CD8-positive, alpha-beta memory T cell (primary cell): ENCODE results near the gene A4GALT. TPM values are rescaled to one million over a fixed set of nuclear protein-coding genes. Genes with fewer than 3 reads are reported as not detected.

Source experiments
- CTCF ChIA-PET: fragments of 350-600 bp; sonication (Branson Sonifier 250); formaldehyde crosslinking; loops from one replicate; lab custom pipeline; 2021; ENCODE audit warnings: antibody characterized with exemption; lab: Charles Lee
- POLR2A ChIA-PET: fragments of 350-600 bp; sonication (Branson Sonifier 250); formaldehyde crosslinking; loops from one replicate; lab custom pipeline; 2021; ENCODE audit warnings: antibody characterized with exemption; lab: Charles Lee
- DNase-seq, 5 donors: peaks; one replicate each; pipeline versions ENCODE4 v3.0.0 to v3.0.0-alpha.2; 2020 to 2022; ENCODE audit warnings: mixed read lengths in 1 of 5
- H3K27ac ChIP-seq: one replicate; pipeline ENCODE4 v1.7.0; 2013; ENCODE audit warnings: low read depth, mild to moderate bottlenecking, low read length, moderate library complexity
- H3K27me3 ChIP-seq: 2 replicates; pipeline ENCODE4 v1.7.0; 2013; ENCODE audit warnings: low read length, mild to moderate bottlenecking; ENCODE audit not compliant: insufficient read depth, poor library complexity, severe bottlenecking
- H3K36me3 ChIP-seq: 2 replicates; pipeline ENCODE4 v1.7.0; 2013; ENCODE audit warnings: mild to moderate bottlenecking, low read length, moderate library complexity; ENCODE audit not compliant: insufficient read depth
- H3K4me1 ChIP-seq: 2 replicates; pipeline ENCODE4 v1.7.0; 2013; ENCODE audit warnings: mild to moderate bottlenecking, low read length, moderate library complexity; ENCODE audit not compliant: insufficient read depth
- H3K4me3 ChIP-seq: 2 replicates; pipeline ENCODE4 v1.7.0; 2013; ENCODE audit warnings: mild to moderate bottlenecking, low read length
- H3K9me3 ChIP-seq: 2 replicates; pipeline ENCODE4 v1.7.0; 2013; ENCODE audit warnings: mild to moderate bottlenecking, low read length
- H3K27ac Mint-ChIP-seq, 8 donors: one replicate each; pipeline ENCODE4 v1.8.0; 2020 to 2021; ENCODE audit warnings: mixed read lengths in 8 of 8, mild to moderate bottlenecking in 6 of 8, inconsistent platforms in 3 of 8, moderate library complexity in 3 of 8
- H3K27me3 Mint-ChIP-seq, 2 donors: one replicate each; pipeline ENCODE4 v1.8.0; 2020 to 2021; ENCODE audit warnings: mixed read lengths in 2 of 2, mild to moderate bottlenecking in 1 of 2, moderate library complexity in 1 of 2
- H3K36me3 Mint-ChIP-seq, 3 donors: one replicate each; pipeline ENCODE4 v1.8.0; 2020 to 2021; ENCODE audit warnings: mixed read lengths in 3 of 3, inconsistent platforms in 1 of 3, mild to moderate bottlenecking in 1 of 3
- H3K4me1 Mint-ChIP-seq, 3 donors: one replicate each; pipeline ENCODE4 v1.8.0; 2020 to 2021; ENCODE audit warnings: mixed read lengths in 3 of 3, inconsistent platforms in 1 of 3, mild to moderate bottlenecking in 1 of 3
- H3K4me3 Mint-ChIP-seq, 7 donors: one replicate each; pipeline ENCODE4 v1.8.0; 2020 to 2021; ENCODE audit warnings: mixed read lengths in 7 of 7, mild to moderate bottlenecking in 6 of 7, moderate library complexity in 4 of 7, inconsistent platforms in 2 of 7
- H3K9me3 Mint-ChIP-seq, 5 donors: one replicate each; pipeline ENCODE4 v1.8.0; 2020 to 2022; ENCODE audit warnings: mixed read lengths in 5 of 5, mild to moderate bottlenecking in 3 of 5, moderate library complexity in 2 of 5, inconsistent platforms in 1 of 5
- polyA plus RNA-seq: library from polyadenylated mRNA; unstranded; fragments of 300-500 nt; fragmentation: Illumina TruSeq; gene quantifications from one replicate; pipeline ENCODE4 v1.2.3, GENCODE V29; 2021
- total RNA-seq, 2 experiments: library from RNA; stranded (reverse); gene quantifications; one replicate each; pipeline ENCODE4 v1.2.3, GENCODE V29; 2021

Gene A4GALT
- total and polyA plus RNA-seq, 3 experiments from 2014 or later, result not detected

DNA sequence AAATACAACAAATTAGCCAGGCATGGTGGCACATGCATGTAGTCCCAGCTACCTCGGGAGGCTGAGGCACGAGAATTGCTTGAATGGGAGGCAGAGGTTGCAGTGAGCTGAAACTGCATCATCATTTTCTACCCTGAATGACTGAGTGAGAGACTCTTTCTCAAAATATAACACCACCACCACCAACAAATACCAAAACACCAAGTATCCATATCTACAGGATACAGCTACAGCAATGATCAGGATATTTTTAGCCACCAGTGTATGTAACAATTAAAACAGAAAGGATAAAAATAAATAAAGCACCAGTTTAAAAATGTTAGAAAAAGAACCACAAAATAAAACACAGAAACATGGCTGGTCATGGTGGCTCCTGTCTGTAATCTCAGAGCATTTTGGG lies 13.2 kb downstream of the A4GALT start:
- Mint-ChIP-seq H3K9me3 (peaks cover 5 to 19% (median 10%) of the 10 kb centered on the region in 5 donors), H3K4me1 (no peaks in the 10 kb centered on the region), H3K4me3 (no peak overlapping the region), H3K27ac (no peak overlapping the region), H3K36me3 (peaks cover 0 to 5% (median 0%) of the 10 kb centered on the region in 3 donors), H3K27me3 (peaks cover 24 to 35% of the 10 kb centered on the region in 2 donors)
- ChIA-PET CTCF (interaction anchor here (1.0 kb wide), 1 partner anchor 14 kb away, joined by 3 read pairs; no protein-coding TSS in a partner anchor), POLR2A (no interaction called here)
- Histone ChIP-seq H3K27ac (no peak overlapping the region), H3K4me3 (no peak overlapping the region), H3K36me3 (no peaks in the 10 kb centered on the region), H3K9me3 (no peaks in the 10 kb centered on the region), H3K27me3 (no peaks in the 10 kb centered on the region), H3K4me1 (no peaks in the 10 kb centered on the region)
- DNase-seq, result no peak

DNA sequence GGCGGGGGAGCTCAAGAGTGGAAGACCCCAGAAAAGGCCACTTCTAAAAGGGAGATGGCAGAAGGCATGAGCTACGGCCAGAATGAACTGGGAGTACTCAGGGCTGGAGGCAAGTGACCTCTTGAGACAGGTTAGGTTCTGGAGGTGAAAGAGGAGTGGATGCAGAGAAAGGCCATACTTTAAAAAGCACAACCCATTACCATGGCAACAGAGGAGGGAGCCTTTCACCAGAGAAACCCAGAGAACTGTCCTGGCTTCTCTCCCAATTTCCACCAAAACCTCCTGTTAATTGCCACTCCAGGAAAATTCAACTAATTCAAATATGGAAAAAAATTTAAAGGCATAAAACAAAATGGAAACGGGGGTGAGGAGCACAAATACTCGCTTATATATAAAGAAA lies 15.8 kb downstream of the A4GALT start:
- H3K9me3 ChIP-seq, result no peaks in the 10 kb centered on the region
- H3K27ac ChIP-seq, result no peak overlapping the region
- Mint-ChIP-seq H3K27ac (no peak overlapping the region), H3K9me3 (peaks cover 3 to 11% (median 8%) of the 10 kb centered on the region in 5 donors), H3K36me3 (peaks cover 0 to 3% (median 0%) of the 10 kb centered on the region in 3 donors), H3K27me3 (peaks cover 6 to 14% of the 10 kb centered on the region in 2 donors), H3K4me3 (no peak overlapping the region), H3K4me1 (no peaks in the 10 kb centered on the region)
- ChIA-PET CTCF (no interaction called here), POLR2A (no interaction called here)
- no peaks in the 10 kb centered on the region for H3K4me1 ChIP-seq
- no peaks in the 10 kb centered on the region for H3K36me3 ChIP-seq
- H3K27me3 ChIP-seq, result no peaks in the 10 kb centered on the region
- DNase-seq, result no peak
- no peak overlapping the region for H3K4me3 ChIP-seq

DNA sequence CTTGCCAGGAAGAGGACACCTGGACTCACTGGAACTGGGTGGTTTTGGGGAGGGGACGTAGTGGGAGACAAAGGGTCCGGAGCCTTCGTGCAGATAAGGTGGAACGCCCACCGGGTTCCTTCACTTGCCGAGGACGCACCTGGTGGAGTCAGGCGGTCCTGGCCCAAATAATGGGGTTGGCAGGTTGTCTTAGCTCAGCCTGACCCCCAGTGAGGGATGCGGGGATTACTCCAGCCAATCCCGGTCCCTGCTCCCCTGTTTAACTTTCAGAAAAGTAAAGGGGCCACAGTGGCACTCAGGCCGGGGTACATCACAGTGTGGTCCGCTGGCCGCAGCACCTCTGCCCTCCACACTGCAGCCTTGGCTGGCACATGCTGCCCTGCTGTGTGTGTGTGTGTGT lies 18.0 kb downstream of the A4GALT start:
- no peak overlapping the region for H3K27ac ChIP-seq
- CTCF ChIA-PET, result no interaction called here
- no peak overlapping the region for H3K4me3 Mint-ChIP-seq

DNA sequence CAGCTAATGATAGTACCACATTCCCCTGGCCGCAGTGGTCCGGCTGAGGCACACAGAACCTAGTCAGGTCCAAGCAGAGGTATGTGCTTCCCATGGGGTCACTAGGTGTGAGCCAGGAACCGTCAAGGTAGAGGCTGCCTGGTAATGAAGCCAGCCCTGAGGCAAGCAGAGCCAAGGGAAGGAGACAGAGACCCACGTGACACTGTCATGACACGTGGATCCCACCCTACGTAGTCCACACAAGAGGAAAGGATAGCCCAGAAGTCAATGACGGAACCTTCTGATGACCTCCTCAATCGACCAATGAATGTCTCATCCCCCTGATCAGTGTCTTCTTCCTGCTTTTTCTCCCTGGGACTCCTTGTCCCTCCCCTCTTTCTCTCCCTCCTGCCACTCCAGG lies 19.0 kb downstream of the A4GALT start:
- no peaks in the 10 kb centered on the region for H3K36me3 ChIP-seq
- H3K4me1 ChIP-seq, result no peaks in the 10 kb centered on the region
- Mint-ChIP-seq H3K4me1 (no peaks in the 10 kb centered on the region), H3K4me3 (no peak overlapping the region), H3K36me3 (no peaks in the 10 kb centered on the region), H3K27ac (peak overlapping the region in 1 of 8 donors; percentile 47), H3K9me3 (no peaks in the 10 kb centered on the region), H3K27me3 (peaks cover under 1 to 3% of the 10 kb centered on the region in 2 donors)
- no peak overlapping the region for H3K27ac ChIP-seq
- no peak for DNase-seq
- ChIA-PET CTCF (no interaction called here), POLR2A (no interaction called here)
- H3K27me3 ChIP-seq, result no peaks in the 10 kb centered on the region
- no peak overlapping the region for H3K4me3 ChIP-seq
- no peaks in the 10 kb centered on the region for H3K9me3 ChIP-seq

More for the DNA sequence above, 18.0 kb downstream of the A4GALT start:
- H3K9me3 Mint-ChIP-seq, result peaks cover 0 to 3% (median 0%) of the 10 kb centered on the region in 5 donors
- Histone ChIP-seq H3K27me3 (no peaks in the 10 kb centered on the region), H3K36me3 (no peaks in the 10 kb centered on the region), H3K9me3 (no peaks in the 10 kb centered on the region), H3K4me3 (no peak overlapping the region), H3K4me1 (no peaks in the 10 kb centered on the region)
- H3K36me3 Mint-ChIP-seq, result no peaks in the 10 kb centered on the region
- no peak overlapping the region for H3K27ac Mint-ChIP-seq
- peaks cover 3 to 7% of the 10 kb centered on the region in 2 donors for H3K27me3 Mint-ChIP-seq
- POLR2A ChIA-PET, result no interaction called here
- no peak for DNase-seq
- no peaks in the 10 kb centered on the region for H3K4me1 Mint-ChIP-seq

DNA sequence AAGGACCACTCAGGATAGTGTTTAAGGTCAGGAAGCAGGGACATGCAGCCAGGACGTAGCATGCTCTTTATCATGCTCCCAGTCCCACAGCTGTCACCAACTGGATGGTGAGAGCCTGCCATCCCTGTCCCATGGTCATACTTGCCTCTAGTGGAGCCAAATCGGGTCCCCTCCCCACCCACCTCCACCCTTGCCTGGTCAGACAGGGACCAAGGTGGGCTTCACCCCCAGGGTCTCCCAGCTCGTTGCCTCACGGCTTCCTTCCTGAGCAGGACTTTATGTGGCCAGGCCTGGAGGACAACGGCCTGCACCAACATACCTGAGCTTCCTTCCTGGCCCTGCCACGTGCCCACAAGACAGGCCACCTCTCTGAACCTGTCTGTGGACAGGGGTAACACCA lies 19.8 kb downstream of the A4GALT start:
- ChIA-PET POLR2A (no interaction called here), CTCF (no interaction called here)
- Mint-ChIP-seq H3K4me3 (no peak overlapping the region), H3K36me3 (no peaks in the 10 kb centered on the region), H3K4me1 (no peaks in the 10 kb centered on the region), H3K9me3 (no peaks in the 10 kb centered on the region), H3K27ac (no peak overlapping the region), H3K27me3 (peaks cover 0 to 3% of the 10 kb centered on the region in 2 donors)
- H3K27me3 ChIP-seq, result no peaks in the 10 kb centered on the region
- H3K4me1 ChIP-seq, result no peaks in the 10 kb centered on the region
- no peaks in the 10 kb centered on the region for H3K36me3 ChIP-seq
- no peak overlapping the region for H3K27ac ChIP-seq
- H3K9me3 ChIP-seq, result no peaks in the 10 kb centered on the region
- no peak for DNase-seq
- H3K4me3 ChIP-seq, result no peak overlapping the region

- no peaks in the 10 kb centered on the region for H3K9me3 ChIP-seq
- no peak overlapping the region for H3K27ac Mint-ChIP-seq
- H3K36me3 Mint-ChIP-seq, result no peaks in the 10 kb centered on the region
- H3K4me1 ChIP-seq, result no peaks in the 10 kb centered on the region
- no peaks in the 10 kb centered on the region for H3K36me3 ChIP-seq
- H3K4me3 Mint-ChIP-seq, result no peak overlapping the region
- ChIA-PET POLR2A (no interaction called here), CTCF (no interaction called here)
- H3K4me1 Mint-ChIP-seq, result no peaks in the 10 kb centered on the region
- no peaks in the 10 kb centered on the region for H3K27me3 ChIP-seq
- H3K4me3 ChIP-seq, result no peak overlapping the region
- no peak for DNase-seq
- H3K27ac ChIP-seq, result no peak overlapping the region
- no peaks in the 10 kb centered on the region for H3K9me3 Mint-ChIP-seq
- H3K27me3 Mint-ChIP-seq, result peaks cover 0 to 3% of the 10 kb centered on the region in 2 donors
Observed at GRCh38 chr22:42700355-42700754, 20.3 kb downstream of the A4GALT start.

GRCh38 chr22:42699976-42700352 lies 20.7 kb downstream of the A4GALT start:
- Mint-ChIP-seq H3K27me3 (peaks cover 0 to 3% of the 10 kb centered on the region in 2 donors), H3K4me3 (no peak overlapping the region), H3K36me3 (no peaks in the 10 kb centered on the region), H3K9me3 (no peaks in the 10 kb centered on the region), H3K27ac (no peak overlapping the region), H3K4me1 (no peaks in the 10 kb centered on the region)
- H3K9me3 ChIP-seq, result no peaks in the 10 kb centered on the region
- H3K4me1 ChIP-seq, result no peaks in the 10 kb centered on the region
- CTCF ChIA-PET, result no interaction called here
- no peak overlapping the region for H3K27ac ChIP-seq
- no peak overlapping the region for H3K4me3 ChIP-seq
- H3K27me3 ChIP-seq, result no peaks in the 10 kb centered on the region
- H3K36me3 ChIP-seq, result no peaks in the 10 kb centered on the region
- POLR2A ChIA-PET, result no interaction called here
- DNase-seq, result no peak

DNA sequence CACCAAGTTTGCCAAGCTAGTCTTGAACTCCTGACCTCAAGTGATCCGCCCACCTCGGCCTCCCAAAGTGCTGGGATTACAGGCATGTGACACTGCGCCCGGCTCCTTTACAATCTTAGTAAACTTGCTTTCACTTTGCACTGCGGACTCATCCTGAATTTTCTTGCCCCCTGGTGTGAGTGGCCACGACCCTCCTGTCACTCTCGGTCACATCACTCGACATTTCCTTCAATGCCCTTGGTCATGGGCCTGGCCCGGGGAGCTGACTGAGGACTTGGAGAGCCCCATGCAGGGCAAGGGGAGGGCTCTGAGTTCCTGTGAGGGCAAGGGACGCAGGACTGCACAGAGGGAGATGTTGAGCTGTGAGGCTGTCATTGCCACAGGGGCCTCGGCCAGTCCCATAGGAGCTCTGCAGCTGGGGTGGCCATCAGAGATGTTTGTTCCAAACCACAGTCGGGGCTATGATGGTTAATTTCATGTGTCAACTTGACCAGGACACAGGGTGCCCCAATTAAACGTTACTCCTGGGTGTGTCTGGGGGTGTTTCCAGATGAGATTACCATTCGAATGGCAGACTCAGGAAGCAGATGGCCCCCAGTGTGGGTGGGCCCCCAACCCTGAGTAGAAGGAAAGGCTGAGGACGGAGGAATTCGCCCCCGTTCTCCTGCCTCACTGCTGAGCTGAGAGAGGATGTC lies 21.2 kb downstream of the A4GALT start:
- Mint-ChIP-seq H3K4me1 (no peaks in the 10 kb centered on the region), H3K27me3 (peaks cover 0 to 3% of the 10 kb centered on the region in 2 donors), H3K9me3 (no peaks in the 10 kb centered on the region), H3K36me3 (no peaks in the 10 kb centered on the region), H3K4me3 (no peak overlapping the region), H3K27ac (no peak overlapping the region)
- Histone ChIP-seq H3K27ac (no peak overlapping the region), H3K27me3 (no peaks in the 10 kb centered on the region), H3K36me3 (no peaks in the 10 kb centered on the region), H3K4me1 (no peaks in the 10 kb centered on the region), H3K9me3 (no peaks in the 10 kb centered on the region), H3K4me3 (no peak overlapping the region)
- DNase-seq, result no peak
- ChIA-PET POLR2A (no interaction called here), CTCF (no interaction called here)
